K562 (cell line): ENCODE results near the gene ZNF692. TPM values are rescaled to one million over a fixed set of nuclear protein-coding genes. Genes with fewer than 3 reads are reported as not detected.

Experiments
- ATAC-seq: fragments of 200-7000 bp; cut with Tn5 transposase; 3 replicates; pipeline ENCODE4 v1.9.1; 2020; ENCODE audit warnings: moderate library complexity
- Bru-seq: library from RNA; stranded (reverse); fragments of 400-500 nt; gene quantifications from one replicate; lab custom pipeline; 2021; lab: Mats Ljungman, UMichigan
- BruChase-seq, 2 experiments: library from RNA; stranded (reverse); fragments of 400-500 nt; gene quantifications; one replicate each; lab custom pipeline; 2021; lab: Mats Ljungman, UMichigan
- BruUV-seq: library from RNA; stranded (reverse); fragments of 400-500 nt; replicated peaks from 2 replicates; lab custom pipeline; 2021; lab: Mats Ljungman, UMichigan
- CTCF ChIA-PET: fragments of 300-600 bp; formaldehyde crosslinking; extraction: SDS; loops from one replicate; lab custom pipeline; 2021; ENCODE audit warnings: low intra/inter-chr PET ratio; lab: Yijun Ruan, JAX
- POLR2A ChIA-PET: fragments of 300-600, 350-650 bp; sonication (Branson Sonifier 250); formaldehyde crosslinking; extraction: SDS; loops from one replicate; lab custom pipeline; 2021; ENCODE audit warnings: antibody characterized with exemption, inconsistent platforms; lab: Yijun Ruan, JAX
- DNase-seq, 4 experiments: peaks; one replicate each; pipeline versions ENCODE4 v3.0.0 to v3.0.0-alpha.2; 2011 to 2018; ENCODE audit warnings: low spot score in 3 of 4, mixed read lengths in 3 of 4; ENCODE audit errors: extremely low read depth in 1 of 4
- FAIRE-seq: peaks from 2 replicates; lab custom pipeline; 2011; peaks lifted over from hg19 to GRCh38; lab: Jason Lieb, UNC
- H2AFZ ChIP-seq: 2 replicates; pipeline ENCODE4 v1.6.0; 2011; ENCODE audit warnings: low read depth, low read length, control low read depth, inconsistent platforms
- H3K27ac ChIP-seq: fragments of 200-600 bp; 3 replicates; pipeline ENCODE4 v1.8.0; 2011; ENCODE audit warnings: low read depth, mild to moderate bottlenecking, control low read depth, inconsistent platforms, low read length, moderate library complexity, mixed read lengths; ENCODE audit errors: extremely low read depth
- H3K27me3 ChIP-seq, 2 experiments: fragments of 300-600 bp in 1 of 2; 2 replicates in 1 of 2; 3 replicates in 1 of 2; pipeline versions ENCODE4 v1.6.0 to v1.8.0; 2011; ENCODE audit warnings: inconsistent platforms in 2 of 2, low read length in 2 of 2, mild to moderate bottlenecking in 1 of 2, mixed read lengths in 1 of 2, moderate library complexity in 1 of 2; ENCODE audit not compliant: control insufficient read depth in 2 of 2, insufficient read depth in 2 of 2
- H3K36me3 ChIP-seq: fragments of 300-600 bp; 3 replicates; pipeline ENCODE4 v1.8.0; 2011; ENCODE audit warnings: mild to moderate bottlenecking, low read length, inconsistent platforms; ENCODE audit not compliant: control insufficient read depth, insufficient read depth
- H3K4me1 ChIP-seq, 2 experiments: fragments of 200-600 bp in 1 of 2; replicated peaks in 1 of 2; 2 replicates in 1 of 2; 3 replicates in 1 of 2; pipeline versions ENCODE4 v1.5.1 to v1.8.0; 2011; ENCODE audit warnings: inconsistent platforms in 2 of 2, low read length in 2 of 2, mild to moderate bottlenecking in 1 of 2, mixed read lengths in 1 of 2, moderate library complexity in 1 of 2; ENCODE audit not compliant: control insufficient read depth in 2 of 2, insufficient read depth in 2 of 2
- H3K4me2 ChIP-seq: 2 replicates; pipeline ENCODE4 v1.6.1; 2011; ENCODE audit warnings: low read length, control low read depth, inconsistent platforms, mixed read lengths; ENCODE audit not compliant: insufficient read depth
- H3K4me3 ChIP-seq: fragments of 200-600 bp; sonication (generic), shearing (Covaris generic); 2 replicates; pipeline ENCODE4 v1.5.1; 2016; ENCODE audit warnings: control low read depth, inconsistent platforms
- H3K79me2 ChIP-seq: fragments of 200-600 bp; 3 replicates; pipeline ENCODE4 v1.8.0; 2011; ENCODE audit warnings: low read length, inconsistent platforms; ENCODE audit not compliant: control insufficient read depth, insufficient read depth
- H3K9ac ChIP-seq, 2 experiments: 2 replicates each; pipeline versions ENCODE4 v1.6.0 to v1.6.1; 2011; ENCODE audit warnings: low read depth in 2 of 2, low read length in 2 of 2, control low read depth in 1 of 2, inconsistent platforms in 1 of 2, mild to moderate bottlenecking in 1 of 2, mixed read lengths in 1 of 2; ENCODE audit not compliant: insufficient read depth in 1 of 2
- H3K9me1 ChIP-seq: one replicate; pipeline ENCODE4 v1.6.0; 2011; ENCODE audit warnings: inconsistent platforms, mild to moderate bottlenecking, low read length, moderate library complexity; ENCODE audit not compliant: control insufficient read depth, insufficient read depth
- H3K9me3 ChIP-seq: replicated peaks from 2 replicates; pipeline ENCODE4 v1.5.1; 2011; ENCODE audit warnings: low read depth, low read length, inconsistent platforms; ENCODE audit not compliant: control insufficient read depth, insufficient read depth
- H4K20me1 ChIP-seq: replicated peaks from 2 replicates; pipeline ENCODE4 v1.6.1; 2011; ENCODE audit warnings: low read length, inconsistent platforms, mixed read lengths; ENCODE audit not compliant: control insufficient read depth, insufficient read depth
- MCM3 ChIP-seq: fragments of 450-650 bp; IDR thresholded peaks from 2 replicates; pipeline ENCODE4 v1.6.1; 2016
- NR4A1 ChIP-seq, 2 experiments: fragments of 250-450 bp in 1 of 2; fragments of 450-650 bp in 1 of 2; sonication (Bioruptor Pico) in 1 of 2; IDR thresholded peaks; 2 replicates each; pipeline versions ENCODE4 v1.4.0 to v1.6.1; 2016 to 2020; ENCODE audit warnings: mild to moderate bottlenecking in 2 of 2, missing compliant biosample characterization in 1 of 2, missing genetic modification characterization in 1 of 2, moderate library complexity in 1 of 2
- PBX2 ChIP-seq, 2 experiments: IDR thresholded peaks in 1 of 2; conservative IDR thresholded peaks in 1 of 2; 2 replicates each; pipeline ENCODE4 v1.6.1; 2016; ENCODE audit warnings: low read depth in 2 of 2, mild to moderate bottlenecking in 1 of 2, missing compliant biosample characterization in 1 of 2, missing genetic modification characterization in 1 of 2, moderate library complexity in 1 of 2
- SIN3A ChIP-seq, 2 experiments: fragments of 150-350 bp in 1 of 2; IDR thresholded peaks; 2 replicates each; pipeline ENCODE4 v1.6.1; 2011 to 2016; ENCODE audit warnings: borderline replicate concordance in 2 of 2, low read depth in 2 of 2, low read length in 2 of 2, mild to moderate bottlenecking in 2 of 2, moderate library complexity in 2 of 2; ENCODE audit not compliant: control insufficient read depth in 1 of 2
- ZFP30 ChIP-seq: fragments of 250-450 bp; sonication (Bioruptor Pico); IDR thresholded peaks from 2 replicates; pipeline ENCODE4 v1.8.0; 2022; ENCODE audit warnings: moderate library complexity, mild to moderate bottlenecking, inconsistent platforms, borderline replicate concordance
- ZFP36 ChIP-seq: fragments of 150-350 bp; IDR thresholded peaks from 2 replicates; pipeline ENCODE4 v1.6.1; 2018; ENCODE audit warnings: low read length, low read depth; ENCODE audit not compliant: partially characterized antibody
- ZNF12 ChIP-seq: sonication (generic); formaldehyde crosslinking; IDR thresholded peaks from 2 replicates; pipeline ENCODE4 v1.4.0; 2020; ENCODE audit warnings: mild to moderate bottlenecking, missing genetic modification reagents
- WGBS: fragments of 100-300 bp; shearing (Covaris generic); methylation state at CpG from one replicate; pipeline ENCODE4 v1.1.6; 2016; ENCODE audit warnings: low coverage, mixed read lengths; ENCODE audit not compliant: insufficient coverage; ENCODE audit errors: missing lambda C conversion rate; 5-methylcytosine and 5-hydroxymethylcytosine counted together
- in situ Hi-C: fragments of 300-500 bp; cut with MboI; formaldehyde crosslinking; loops from 4 replicates; pipeline ENCODE4 v1.15.0; 2018; ENCODE audit warnings: inconsistent platforms, mixed read lengths
- intact Hi-C: fragments of 100-400 bp; cut with micrococcal nuclease; formaldehyde crosslinking; loops from 2 replicates; pipeline ENCODE4 v1.14.2; 2022
- long read RNA-seq, 3 experiments: library from polyadenylated mRNA in 2 of 3; library from RNA in 1 of 3; unstranded in 2 of 3; stranded (forward) in 1 of 3; transcript quantifications; one replicate each; pipeline ENCODE4 v2.0.0, GENCODE V29; 2019 to 2022
- polyA minus RNA-seq, 3 experiments: library from RNA; depleted of rRNA, polyadenylated mRNA; stranded (reverse); fragments of >200 nt; gene quantifications; 2 replicates each; pipeline ENCODE4 v1.2.3, GENCODE V29; 2011
- polyA plus RNA-seq, 8 experiments: library from polyadenylated mRNA; depleted of rRNA in 4 of 8; stranded (reverse) in 5 of 8; unstranded in 3 of 8; fragments of >200 nt; fragmentation: Nextera tagmentation in 2 of 8; fragmentation: Illumina TruSeq in 1 of 8; extraction: Ambion mirVana in 2 of 8; extraction: Trizol in 1 of 8; gene quantifications; 2 replicates each; pipeline versions ENCODE4 v1.2.1 to v1.2.3, GENCODE V29; 2011 to 2014; ENCODE audit warnings: inconsistent platforms in 1 of 8, missing spikeins in 1 of 8
- total RNA-seq, 7 experiments: library from RNA; depleted of rRNA in 6 of 7; stranded (reverse); fragments of >200 nt in 6 of 7; fragmentation: Illumina TruSeq in 2 of 7; extraction: Trizol in 2 of 7; gene quantifications; 2 replicates each; pipeline versions ENCODE4 v1.2.1 to v1.2.3, GENCODE V29; 2011 to 2021; ENCODE audit warnings: low replicate concordance in 1 of 7

The ZNF692 gene
- 236 and 421 TPM in 2 replicates for total RNA-seq (2011; cell fraction: chromatin; rRNA removed; ENCODE audit: low replicate concordance)
- 304 and 320 TPM in 2 replicates for total RNA-seq (2011; cell fraction: nucleolus; rRNA removed)
- total RNA-seq (2011; cell fraction: nucleoplasm; rRNA removed) = 263 and 277 TPM in 2 replicates
- 55.9 and 63.3 TPM in 2 replicates for total RNA-seq (2014; rRNA removed)
- 20.5 and 27.3 TPM in 2 replicates for total RNA-seq (2014; rRNA removed; fragmentation: Illumina TruSeq; extraction: Trizol)
- total RNA-seq (2015; rRNA removed; fragmentation: Illumina TruSeq; extraction: Trizol) = 40.1 and 43.3 TPM in 2 replicates
- total RNA-seq (2021) = 62.9 and 73.7 TPM in 2 replicates
- 84.9 and 129 TPM in 2 replicates for polyA plus RNA-seq (2011; rRNA removed)
- polyA plus RNA-seq (2011; cell fraction: cytosol; rRNA removed) = 100 and 109 TPM in 2 replicates
- polyA plus RNA-seq (2011; cell fraction: nucleus; rRNA removed) = 1,169 and 1,324 TPM in 2 replicates
- 58.7 and 101 TPM in 2 replicates for polyA plus RNA-seq (2012)
- polyA plus RNA-seq (2014; fragmentation: Illumina TruSeq; extraction: Trizol) = 59.9 and 69.6 TPM in 2 replicates
- polyA plus RNA-seq (2014; fragmentation: Nextera tagmentation; extraction: Ambion mirVana) = 10 to 100 TPM in 1 of 2 experiments, 1 to 10 TPM in 1; 8.4 to 10.5 TPM
- polyA plus RNA-seq (2014; rRNA removed) = 141 and 143 TPM in 2 replicates
- polyA minus RNA-seq (2011; rRNA and poly(A)+ RNA removed) = 26.6 and 29.0 TPM in 2 replicates
- polyA minus RNA-seq (2011; cell fraction: cytosol; rRNA and poly(A)+ RNA removed) = 9.8 and 20.9 TPM in 2 replicates
- 114 and 127 TPM in 2 replicates for polyA minus RNA-seq (2011; cell fraction: nucleus; rRNA and poly(A)+ RNA removed)
- percentile 89 among the genes with signal in this experiment for Bru-seq, nascent RNA
- BruChase-seq, experiment 1, labeled RNA remaining after a 2-hour chase = percentile 79 among the genes with signal in this experiment
- percentile 87 among the genes with signal in this experiment for BruChase-seq, experiment 2, labeled RNA remaining after a 6-hour chase
- long read RNA-seq, experiment 1, transcript ZNF692-201 (12 exons, 1,931 nt) = minor isoform, 5 of 90 reads
- long read RNA-seq, experiment 1, transcript ZNF692-209 (6 exons, 867 nt) = major isoform, 8 of 90 reads
- long read RNA-seq, experiment 1, partial matches to known transcripts = 31 of 90 reads
- long read RNA-seq, experiment 1, other reads (novel, unspliced or antisense) = 45 of 90 reads
- long read RNA-seq, experiment 2, transcript ZNF692-201 (12 exons, 1,931 nt) = major isoform, 7 of 31 reads
- long read RNA-seq, experiment 2, partial matches to known transcripts = 7 of 31 reads
- long read RNA-seq, experiment 2, other reads (novel, unspliced or antisense) = 15 of 31 reads
- long read RNA-seq, experiment 3, transcript ZNF692-201 (12 exons, 1,931 nt) = major isoform, 8 of 21 reads
- long read RNA-seq, experiment 3, partial matches to known transcripts = 3 of 21 reads
- long read RNA-seq, experiment 3, other reads (novel, unspliced or antisense) = 9 of 21 reads

GRCh38 chr1:248858891-248859889 lies at the start of gene ZNF692:
Gene ZNF692 (minus strand): TSS chr1:248859085. CDS start chr1:248858309, 776 bp downstream.
- Histone ChIP-seq H3K4me1 (peaks cover 47 to 50% of the 10 kb centered on the region in 2 experiments), H3K9ac (peak within 1 kb of the TSS; percentile 93 to 97), H3K9me1 (peaks cover 3% of the 10 kb centered on the region), H3K9me3 (no peaks in the 10 kb centered on the region), H3K4me3 (peak within 1 kb of the TSS; percentile 66), H3K4me2 (peak within 1 kb of the TSS; percentile 100), H3K36me3 (peaks cover 33% of the 10 kb centered on the region), H2AFZ (peak within 1 kb of the TSS; percentile 68), H4K20me1 (no peaks in the 10 kb centered on the region), H3K27me3 (no peaks in the 10 kb centered on the region), H3K27ac (peak within 1 kb of the TSS; percentile 99), H3K79me2 (peaks cover 48% of the 10 kb centered on the region)
- ChIA-PET CTCF (interaction anchor here (1.4 to 2.8 kb wide), 4 partner anchors 21 to 66 kb away, joined by 3 to 12 read pairs (median 10); no protein-coding TSS in a partner anchor), POLR2A (interaction anchor here (0.6 to 7.2 kb wide), 14 partner anchors 8 to 1535 kb away, joined by 3 to 71 read pairs (median 4); partner anchors contain the start of genes PGBD2, SH3BP5L and ZNF672)
- FAIRE-seq (peak; percentile 86), DNase-seq (peak; percentile 94 to 99 (median 96)), ATAC-seq (peak; percentile 86)
- TSS peak; percentile 92 for BruUV-seq
- intact Hi-C loops = loop anchor here (1.0 to 2.0 kb wide), 4 partner anchors 14 to 47 kb away; partner anchors contain the start of genes PGBD2 and ZNF672
- WGBS = 3% methylated on average over 36 of the region's 62 CpGs
- in situ Hi-C loops = no loop called here
- TF ChIP-seq NR4A1 (CRISPR knock-in tag; IDR thresholded peaks at IDR 0.05) (peak; percentile 79; the same call in 1 of the 2 replicates), NR4A1 (tag; IDR thresholded peaks at IDR 0.05) (peak; percentile 80; the same call in 1 of the 2 replicates), PBX2 (CRISPR knock-in tag; IDR thresholded peaks at IDR 0.05; ENCODE audit: low read depth) (no peak), PBX2 (tag; conservative IDR thresholded peaks at IDR 0.05; ENCODE audit: low read depth) (no peak), ZNF12 (CRISPR knock-in tag) (no peak), SIN3A (IDR thresholded peaks at IDR 0.05; ENCODE audit: borderline replicate concordance in 2 of 2, control insufficient read depth in 1 of 2, low read depth in 2 of 2, low read length in 2 of 2) (0 out of 4 replicates have a peak, but pooled peaks of 1 of the 2 experiments have one; percentile 7), MCM3 (no peak), ZFP30 (CRISPR knock-in tag) (no peak), ZFP36 (no peak)
